Measurements from ENCODE around the gene SLC6A17. TPM values are rescaled to one million over a fixed set of nuclear protein-coding genes. Genes with fewer than 3 reads are reported as not detected.

The SLC6A17 gene
- total and polyA plus RNA-seq, 12 donors = 0.06 to 0.45 (median 0.16) TPM; not detected in 4

GRCh38 chr1:110243574-110243973 is 93.3 kb downstream of the SLC6A17 start:
- TF ChIP-seq CTCF (IDR thresholded peaks at IDR 0.05) = no peak
- no peak for ATAC-seq
- H3K9me3 ChIP-seq = no peaks in the 10 kb centered on the region
- H3K36me3 ChIP-seq = no peaks in the 10 kb centered on the region
- intact Hi-C loops (cut with DNase I) = no loop called here
- 55% methylated on average over 9 of the region's 9 CpGs for WGBS, 2 donors
- H3K27ac ChIP-seq = no peak overlapping the region
- no peak for DNase-seq
- no peak overlapping the region for H3K4me3 ChIP-seq
- peaks cover 0 to 27% (median 17%) of the 10 kb centered on the region in 9 donors for H3K4me1 ChIP-seq
- H3K27me3 ChIP-seq = no peaks in the 10 kb centered on the region

GRCh38 chr1:110245876-110246620 is 95.8 kb downstream of the SLC6A17 start:
- peaks cover 0 to 9% (median 0%) of the 10 kb centered on the region in 9 donors for H3K4me1 ChIP-seq
- peaks cover 0 to 2% (median 0%) of the 10 kb centered on the region in 7 donors for H3K27me3 ChIP-seq
- ATAC-seq = no peak
- H3K9me3 ChIP-seq = no peaks in the 10 kb centered on the region
- no peak overlapping the region for H3K27ac ChIP-seq
- H3K36me3 ChIP-seq = no peaks in the 10 kb centered on the region
- intact Hi-C loops (cut with DNase I) = no loop called here
- no peak for DNase-seq
- H3K4me3 ChIP-seq = no peak overlapping the region
- 77 to 82% methylated on average over 9 of the region's 9 CpGs for WGBS, 2 donors
- no peak for TF ChIP-seq CTCF (IDR thresholded peaks at IDR 0.05)

GRCh38 chr1:110248746-110249145 is 98.5 kb downstream of the SLC6A17 start:
- WGBS, 2 donors = 85 to 86% methylated on average over 4 of the region's 4 CpGs

GRCh38 chr1:110249256-110249655 is 99.0 kb downstream of the SLC6A17 start:
- ATAC-seq = no peak
- no peak for DNase-seq
- no peaks in the 10 kb centered on the region for H3K4me1 ChIP-seq
- no peak overlapping the region for H3K27ac ChIP-seq
- no peaks in the 10 kb centered on the region for H3K9me3 ChIP-seq
- no peaks in the 10 kb centered on the region for H3K36me3 ChIP-seq
- no peak for TF ChIP-seq CTCF (IDR thresholded peaks at IDR 0.05)
- peaks cover 0 to 2% (median 0%) of the 10 kb centered on the region in 7 donors for H3K27me3 ChIP-seq
- WGBS, 2 donors = 71 to 87% methylated on average over 4 of the region's 4 CpGs
- intact Hi-C loops (cut with DNase I) = no loop called here
- H3K4me3 ChIP-seq = no peak overlapping the region

More at GRCh38 chr1:110248746-110249145, 98.5 kb downstream of the SLC6A17 start:
- no peak for DNase-seq
- no peak for TF ChIP-seq CTCF (IDR thresholded peaks at IDR 0.05)
- no peak for ATAC-seq
- H3K4me3 ChIP-seq = no peak overlapping the region
- peaks cover 0 to 2% (median 0%) of the 10 kb centered on the region in 7 donors for H3K27me3 ChIP-seq
- no peaks in the 10 kb centered on the region for H3K36me3 ChIP-seq
- peaks cover 0 to 1% (median 0%) of the 10 kb centered on the region in 9 donors for H3K4me1 ChIP-seq
- H3K27ac ChIP-seq = no peak overlapping the region
- H3K9me3 ChIP-seq = no peaks in the 10 kb centered on the region
- intact Hi-C loops (cut with DNase I) = no loop called here

Measured in heart right ventricle (tissue), 16 donors.